Measurements from ENCODE around the gene SNX10. TPM values are rescaled to one million over a fixed set of nuclear protein-coding genes. Genes with fewer than 3 reads are reported as not detected.

Gene SNX10
- total RNA-seq, 2 experiments from 2014 or later, result 42.4 to 45.7 TPM

GRCh38 chr7:26403640-26404039, 112.0 kb downstream of the SNX10 start:
- no peak for DNase-seq
- H3K9me3 Mint-ChIP-seq, result no peaks in the 10 kb centered on the region
- POLR2A ChIA-PET, result no interaction called here
- H3K27me3 Mint-ChIP-seq, result peaks cover 47% of the 10 kb centered on the region
- H3K27ac Mint-ChIP-seq, result no peak overlapping the region
- no peaks in the 10 kb centered on the region for H3K36me3 Mint-ChIP-seq (ENCODE audit: low read depth)
- no peak overlapping the region for H3K4me3 Mint-ChIP-seq
- H3K4me1 Mint-ChIP-seq, result peaks cover 9% of the 10 kb centered on the region
- CTCF ChIA-PET, result no interaction called here

- Mint-ChIP-seq H3K27me3 (peaks cover 41% of the 10 kb centered on the region), H3K27ac (no peak overlapping the region), H3K4me1 (peaks cover 2% of the 10 kb centered on the region), H3K4me3 (no peak overlapping the region), H3K36me3 (ENCODE audit: low read depth) (no peaks in the 10 kb centered on the region), H3K9me3 (no peaks in the 10 kb centered on the region)
- ChIA-PET CTCF (no interaction called here), POLR2A (no interaction called here)
- no peak for DNase-seq
These were observed 112.7 kb downstream of the SNX10 start for GRCh38 chr7:26404189-26404996.

GRCh38 chr7:26406433-26406832, 114.8 kb downstream of the SNX10 start:
- Mint-ChIP-seq H3K27me3 (peaks cover 49% of the 10 kb centered on the region), H3K36me3 (ENCODE audit: low read depth) (no peaks in the 10 kb centered on the region), H3K4me1 (no peaks in the 10 kb centered on the region), H3K27ac (no peak overlapping the region), H3K9me3 (no peaks in the 10 kb centered on the region), H3K4me3 (no peak overlapping the region)
- ChIA-PET POLR2A (no interaction called here), CTCF (no interaction called here)
- no peak for DNase-seq

- ChIA-PET CTCF (interaction anchor here (0.7 kb wide), 1 partner anchor 40 kb away, joined by 3 read pairs; no protein-coding TSS in a partner anchor), POLR2A (no interaction called here)
- H3K27ac Mint-ChIP-seq, result no peak overlapping the region
- H3K36me3 Mint-ChIP-seq (ENCODE audit: low read depth), result no peaks in the 10 kb centered on the region
- no peak overlapping the region for H3K4me3 Mint-ChIP-seq
- H3K4me1 Mint-ChIP-seq, result no peaks in the 10 kb centered on the region
- no peak for DNase-seq
- no peaks in the 10 kb centered on the region for H3K9me3 Mint-ChIP-seq
- peaks cover 58% of the 10 kb centered on the region for H3K27me3 Mint-ChIP-seq
These were observed 118.2 kb downstream of the SNX10 start for GRCh38 chr7:26409661-26410547.

- ChIA-PET CTCF (no interaction called here), POLR2A (no interaction called here)
- Mint-ChIP-seq H3K36me3 (ENCODE audit: low read depth) (no peaks in the 10 kb centered on the region), H3K27me3 (peaks cover 42% of the 10 kb centered on the region), H3K27ac (no peak overlapping the region), H3K9me3 (no peaks in the 10 kb centered on the region), H3K4me3 (no peak overlapping the region), H3K4me1 (no peaks in the 10 kb centered on the region)
- DNase-seq, result no peak
These were observed 121.5 kb downstream of the SNX10 start for GRCh38 chr7:26413007-26413691.

- CTCF ChIA-PET, result no interaction called here
- Mint-ChIP-seq H3K9me3 (no peaks in the 10 kb centered on the region), H3K27me3 (peaks cover 33% of the 10 kb centered on the region), H3K4me3 (no peak overlapping the region), H3K36me3 (ENCODE audit: low read depth) (no peaks in the 10 kb centered on the region), H3K27ac (no peak overlapping the region), H3K4me1 (no peaks in the 10 kb centered on the region)
- DNase-seq, result no peak
- POLR2A ChIA-PET, result no interaction called here
These were observed 124.3 kb downstream of the SNX10 start for GRCh38 chr7:26416004-26416403.

GRCh38 chr7:26417911-26418413, 126.3 kb downstream of the SNX10 start:
- Mint-ChIP-seq H3K4me3 (no peak overlapping the region), H3K9me3 (no peaks in the 10 kb centered on the region), H3K4me1 (no peaks in the 10 kb centered on the region), H3K36me3 (ENCODE audit: low read depth) (no peaks in the 10 kb centered on the region), H3K27ac (no peak overlapping the region), H3K27me3 (peaks cover 21% of the 10 kb centered on the region)
- DNase-seq, result no peak
- ChIA-PET CTCF (no interaction called here), POLR2A (no interaction called here)

- Mint-ChIP-seq H3K4me1 (no peaks in the 10 kb centered on the region), H3K36me3 (ENCODE audit: low read depth) (no peaks in the 10 kb centered on the region), H3K27ac (no peak overlapping the region), H3K4me3 (no peak overlapping the region), H3K9me3 (peaks cover 2% of the 10 kb centered on the region), H3K27me3 (peaks cover 17% of the 10 kb centered on the region)
- DNase-seq, result no peak
- CTCF ChIA-PET, result no interaction called here
- POLR2A ChIA-PET, result no interaction called here
These were observed 127.5 kb downstream of the SNX10 start for GRCh38 chr7:26419198-26419597.

GRCh38 chr7:26420422-26421019, 128.9 kb downstream of the SNX10 start:
- CTCF ChIA-PET, result no interaction called here

GRCh38 chr7:26422761-26423160, 131.1 kb downstream of the SNX10 start:
- Mint-ChIP-seq H3K27ac (no peak overlapping the region), H3K9me3 (peaks cover 2% of the 10 kb centered on the region), H3K36me3 (ENCODE audit: low read depth) (no peaks in the 10 kb centered on the region), H3K4me3 (no peak overlapping the region), H3K27me3 (peaks cover 20% of the 10 kb centered on the region), H3K4me1 (no peaks in the 10 kb centered on the region)
- POLR2A ChIA-PET, result no interaction called here
- DNase-seq, result no peak
- CTCF ChIA-PET, result no interaction called here

More at GRCh38 chr7:26420422-26421019, 128.9 kb downstream of the SNX10 start:
- POLR2A ChIA-PET, result no interaction called here
- Mint-ChIP-seq H3K27ac (no peak overlapping the region), H3K27me3 (peaks cover 15% of the 10 kb centered on the region), H3K4me3 (no peak overlapping the region), H3K36me3 (ENCODE audit: low read depth) (no peaks in the 10 kb centered on the region), H3K9me3 (peaks cover 2% of the 10 kb centered on the region), H3K4me1 (no peaks in the 10 kb centered on the region)
- DNase-seq, result no peak

GRCh38 chr7:26423436-26423835, 131.8 kb downstream of the SNX10 start:
- H3K27ac Mint-ChIP-seq, result no peak overlapping the region
- peaks cover 14% of the 10 kb centered on the region for H3K27me3 Mint-ChIP-seq
- ChIA-PET CTCF (no interaction called here), POLR2A (no interaction called here)
- no peak for DNase-seq
- H3K4me1 Mint-ChIP-seq, result no peaks in the 10 kb centered on the region
- no peak overlapping the region for H3K4me3 Mint-ChIP-seq
- H3K36me3 Mint-ChIP-seq (ENCODE audit: low read depth), result no peaks in the 10 kb centered on the region
- H3K9me3 Mint-ChIP-seq, result peaks cover 2% of the 10 kb centered on the region

Measured in activated CD4-positive, alpha-beta memory T cell treated with anti-CD3 and anti-CD28 coated beads, Interleukin-2, amount 10 ng/mL, durations not matched to agents 7 days and 5 days (primary cell).